ENCODE data around the gene PDRG1. TPM values are rescaled to one million over a fixed set of nuclear protein-coding genes. Genes with fewer than 3 reads are reported as not detected.

Gene PDRG1
- total RNA-seq, 1 donor from 2014 or later, result 1.7 TPM

- no peaks in the 10 kb centered on the region for H3K4me1 ChIP-seq
- H3K4me3 ChIP-seq, result no peak overlapping the region
- DNase-seq (ENCODE audit: low spot score in 2 of 2), result no peak
- H3K9me3 ChIP-seq, result no peaks in the 10 kb centered on the region
- TF ChIP-seq CTCF (IDR thresholded peaks at IDR 0.05), result no peak
- no peaks in the 10 kb centered on the region for H3K27me3 ChIP-seq
- intact Hi-C loops (cut with DNase I), result no loop called here
- no peak overlapping the region for H3K27ac ChIP-seq
- H3K36me3 ChIP-seq, result no peaks in the 10 kb centered on the region
Measured at GRCh38 chr20:31909253-31910070, 42.4 kb downstream of the PDRG1 start.

GRCh38 chr20:31908424-31908823, 43.4 kb downstream of the PDRG1 start:
- intact Hi-C loops (cut with DNase I), result no loop called here
- Histone ChIP-seq H3K27ac (no peak overlapping the region), H3K27me3 (no peaks in the 10 kb centered on the region), H3K4me3 (no peak overlapping the region), H3K36me3 (no peaks in the 10 kb centered on the region), H3K9me3 (no peaks in the 10 kb centered on the region), H3K4me1 (no peaks in the 10 kb centered on the region)
- DNase-seq (ENCODE audit: low spot score in 2 of 2), result no peak
- TF ChIP-seq CTCF (IDR thresholded peaks at IDR 0.05), result no peak

- Histone ChIP-seq H3K9me3 (no peaks in the 10 kb centered on the region), H3K27ac (no peak overlapping the region), H3K4me3 (no peak overlapping the region), H3K36me3 (no peaks in the 10 kb centered on the region), H3K27me3 (no peaks in the 10 kb centered on the region), H3K4me1 (no peaks in the 10 kb centered on the region)
- intact Hi-C loops (cut with DNase I), result no loop called here
- DNase-seq (ENCODE audit: low spot score in 2 of 2), result no peak
- no peak for TF ChIP-seq CTCF (IDR thresholded peaks at IDR 0.05)
Measured at GRCh38 chr20:31908016-31908415, 43.8 kb downstream of the PDRG1 start.

- H3K27ac ChIP-seq, result no peak overlapping the region
- no peak for DNase-seq (ENCODE audit: low spot score in 2 of 2)
- no peak for TF ChIP-seq CTCF (IDR thresholded peaks at IDR 0.05)
- no peaks in the 10 kb centered on the region for H3K4me1 ChIP-seq
- no peaks in the 10 kb centered on the region for H3K36me3 ChIP-seq
- H3K4me3 ChIP-seq, result no peak overlapping the region
- intact Hi-C loops (cut with DNase I), result no loop called here
- no peaks in the 10 kb centered on the region for H3K27me3 ChIP-seq
- no peaks in the 10 kb centered on the region for H3K9me3 ChIP-seq
Measured at GRCh38 chr20:31907046-31907445, 44.8 kb downstream of the PDRG1 start.

- no peak for DNase-seq (ENCODE audit: low spot score in 2 of 2)
- H3K27ac ChIP-seq, result no peak overlapping the region
- no peak for TF ChIP-seq CTCF (IDR thresholded peaks at IDR 0.05)
- no peaks in the 10 kb centered on the region for H3K36me3 ChIP-seq
- no peaks in the 10 kb centered on the region for H3K4me1 ChIP-seq
- H3K4me3 ChIP-seq, result no peak overlapping the region
- no peaks in the 10 kb centered on the region for H3K9me3 ChIP-seq
- no peaks in the 10 kb centered on the region for H3K27me3 ChIP-seq
- intact Hi-C loops (cut with DNase I), result no loop called here
Measured at GRCh38 chr20:31906001-31906400, 45.8 kb downstream of the PDRG1 start.

Data from ascending aorta (tissue), 2 donors.